Osteoblast (primary cell): Measurements from ENCODE around the gene ELOVL5. TPM values are rescaled to one million over a fixed set of nuclear protein-coding genes. Genes with fewer than 3 reads are reported as not detected.

Source experiments
- DNase-seq: peaks from one replicate; pipeline ENCODE4 v3.0.0; 2011; ENCODE audit warnings: low spot score, mixed read lengths; ENCODE audit not compliant: insufficient read length; ENCODE audit errors: missing footprints
- H2AFZ ChIP-seq: 2 replicates; pipeline ENCODE4 v1.6.0; 2011; ENCODE audit warnings: mild to moderate bottlenecking, low read length
- H3K27ac ChIP-seq: 2 replicates; pipeline ENCODE4 v1.5.1; 2011; ENCODE audit warnings: mild to moderate bottlenecking, low read depth, low read length, moderate library complexity
- H3K27me3 ChIP-seq: 2 replicates; pipeline ENCODE4 v1.6.0; 2012; ENCODE audit warnings: mild to moderate bottlenecking, control low read depth, inconsistent platforms, low read length, moderate library complexity; ENCODE audit not compliant: insufficient read depth
- H3K36me3 ChIP-seq: 2 replicates; pipeline ENCODE4 v1.5.1; 2011; ENCODE audit warnings: mild to moderate bottlenecking, low read length, control low read depth, moderate library complexity; ENCODE audit not compliant: insufficient read depth
- H3K4me1 ChIP-seq: 2 replicates; pipeline ENCODE4 v1.5.1; 2011; ENCODE audit warnings: mild to moderate bottlenecking, low read length, control low read depth, moderate library complexity; ENCODE audit not compliant: insufficient read depth
- H3K4me2 ChIP-seq: 2 replicates; pipeline ENCODE4 v1.6.0; 2011; ENCODE audit warnings: mild to moderate bottlenecking, low read length; ENCODE audit not compliant: insufficient read depth
- H3K4me3 ChIP-seq: fragments of 200-600 bp; sonication (generic); 3 replicates; pipeline ENCODE4 v1.5.1; 2012; ENCODE audit warnings: mild to moderate bottlenecking, low read length, inconsistent platforms; ENCODE audit not compliant: insufficient read depth
- H3K79me2 ChIP-seq: 2 replicates; pipeline ENCODE4 v1.6.0; 2012; ENCODE audit warnings: mild to moderate bottlenecking, low read length, control low read depth, inconsistent platforms; ENCODE audit not compliant: insufficient read depth
- H3K9me3 ChIP-seq: 2 replicates; pipeline ENCODE4 v1.5.1; 2011; ENCODE audit warnings: low read depth, low read length, control low read depth
- H4K20me1 ChIP-seq: 2 replicates; pipeline ENCODE4 v1.6.0; 2012; ENCODE audit warnings: mild to moderate bottlenecking, low read length, control low read depth; ENCODE audit not compliant: insufficient read depth
- total RNA-seq: library from RNA; depleted of rRNA; stranded (reverse); fragments of >200 nt; gene quantifications from 2 replicates; pipeline ENCODE4 v1.2.3, GENCODE V29; 2012
- TF ChIP-seq, protein P1 (sequence below): IDR thresholded peaks from 2 replicates; pipeline ENCODE4 v1.5.1; 2011; ENCODE audit warnings: mild to moderate bottlenecking, low read depth, low read length, moderate library complexity; ENCODE audit errors: extremely low read depth

The ELOVL5 gene
- total RNA-seq, 1 donor = 75.3 TPM

DNA sequence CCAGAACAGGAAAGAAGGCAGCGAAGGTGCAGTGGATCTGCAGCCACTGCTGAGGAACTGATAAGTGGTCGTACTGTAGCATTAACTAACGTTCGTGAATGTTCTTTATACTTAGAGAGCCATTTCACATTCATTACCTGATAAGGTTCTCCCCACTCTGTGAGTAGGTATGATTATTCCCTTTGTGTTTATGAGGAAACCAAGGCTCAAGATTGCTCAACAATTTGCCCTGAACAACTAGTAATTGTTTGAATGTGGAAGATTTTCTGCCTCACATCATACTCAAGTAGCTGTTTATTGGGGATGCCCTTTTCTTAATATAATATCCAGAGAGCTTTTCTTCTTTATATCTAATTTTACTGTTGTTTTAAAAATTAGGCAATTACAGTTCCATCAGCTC, 24.9 kb upstream of the ELOVL5 start:
- Histone ChIP-seq H3K4me1 (no peaks in the 10 kb centered on the region), H3K9me3 (no peaks in the 10 kb centered on the region), H3K4me3 (no peak overlapping the region), H4K20me1 (no peaks in the 10 kb centered on the region), H3K4me2 (no peak overlapping the region), H3K79me2 (no peaks in the 10 kb centered on the region), H3K36me3 (no peaks in the 10 kb centered on the region), H2AFZ (no peak overlapping the region), H3K27me3 (peaks cover 25% of the 10 kb centered on the region), H3K27ac (no peak overlapping the region)
- no peak for DNase-seq
- TF ChIP-seq, protein P1, sequence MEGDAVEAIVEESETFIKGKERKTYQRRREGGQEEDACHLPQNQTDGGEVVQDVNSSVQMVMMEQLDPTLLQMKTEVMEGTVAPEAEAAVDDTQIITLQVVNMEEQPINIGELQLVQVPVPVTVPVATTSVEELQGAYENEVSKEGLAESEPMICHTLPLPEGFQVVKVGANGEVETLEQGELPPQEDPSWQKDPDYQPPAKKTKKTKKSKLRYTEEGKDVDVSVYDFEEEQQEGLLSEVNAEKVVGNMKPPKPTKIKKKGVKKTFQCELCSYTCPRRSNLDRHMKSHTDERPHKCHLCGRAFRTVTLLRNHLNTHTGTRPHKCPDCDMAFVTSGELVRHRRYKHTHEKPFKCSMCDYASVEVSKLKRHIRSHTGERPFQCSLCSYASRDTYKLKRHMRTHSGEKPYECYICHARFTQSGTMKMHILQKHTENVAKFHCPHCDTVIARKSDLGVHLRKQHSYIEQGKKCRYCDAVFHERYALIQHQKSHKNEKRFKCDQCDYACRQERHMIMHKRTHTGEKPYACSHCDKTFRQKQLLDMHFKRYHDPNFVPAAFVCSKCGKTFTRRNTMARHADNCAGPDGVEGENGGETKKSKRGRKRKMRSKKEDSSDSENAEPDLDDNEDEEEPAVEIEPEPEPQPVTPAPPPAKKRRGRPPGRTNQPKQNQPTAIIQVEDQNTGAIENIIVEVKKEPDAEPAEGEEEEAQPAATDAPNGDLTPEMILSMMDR = no peak

DNA sequence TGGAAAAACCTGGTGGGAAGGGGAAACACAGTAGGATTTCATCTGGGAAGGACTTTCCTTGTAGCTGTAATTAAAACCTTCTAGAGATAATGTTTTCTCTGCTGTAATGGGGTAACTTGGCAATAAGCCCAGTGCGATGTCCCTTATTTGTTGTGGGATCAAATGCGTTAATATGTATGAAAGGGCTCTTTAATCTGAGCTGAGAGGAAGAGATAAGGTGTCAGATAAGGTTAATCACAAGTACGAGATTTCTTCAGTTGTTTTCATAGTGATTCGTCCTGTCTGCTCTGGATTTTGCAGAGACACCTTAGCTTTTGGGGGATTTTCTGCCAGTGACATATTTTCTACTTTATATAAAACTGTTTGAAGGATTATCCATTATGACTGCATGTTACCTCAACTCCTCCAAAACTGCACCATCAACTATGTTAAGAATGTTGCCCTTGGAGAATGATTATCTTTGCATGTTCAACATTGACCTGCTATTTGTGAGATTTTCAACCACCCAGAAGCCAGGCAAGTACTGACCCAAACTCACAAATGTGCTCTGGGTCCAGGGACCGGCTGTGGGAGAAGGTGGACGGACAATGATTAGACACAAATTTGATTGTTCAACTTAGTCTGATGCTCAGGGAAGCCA, 21.2 kb upstream of the ELOVL5 start:
- H3K4me1 ChIP-seq = no peaks in the 10 kb centered on the region
- H2AFZ ChIP-seq = no peak overlapping the region
- no peak overlapping the region for H3K4me2 ChIP-seq
- H4K20me1 ChIP-seq = no peaks in the 10 kb centered on the region
- TF ChIP-seq, protein P1 = no peak
- H3K9me3 ChIP-seq = no peaks in the 10 kb centered on the region
- H3K36me3 ChIP-seq = no peaks in the 10 kb centered on the region
- H3K27me3 ChIP-seq = peaks cover 7% of the 10 kb centered on the region
- H3K79me2 ChIP-seq = no peaks in the 10 kb centered on the region
- H3K27ac ChIP-seq = no peak overlapping the region
- no peak for DNase-seq
- no peak overlapping the region for H3K4me3 ChIP-seq

DNA sequence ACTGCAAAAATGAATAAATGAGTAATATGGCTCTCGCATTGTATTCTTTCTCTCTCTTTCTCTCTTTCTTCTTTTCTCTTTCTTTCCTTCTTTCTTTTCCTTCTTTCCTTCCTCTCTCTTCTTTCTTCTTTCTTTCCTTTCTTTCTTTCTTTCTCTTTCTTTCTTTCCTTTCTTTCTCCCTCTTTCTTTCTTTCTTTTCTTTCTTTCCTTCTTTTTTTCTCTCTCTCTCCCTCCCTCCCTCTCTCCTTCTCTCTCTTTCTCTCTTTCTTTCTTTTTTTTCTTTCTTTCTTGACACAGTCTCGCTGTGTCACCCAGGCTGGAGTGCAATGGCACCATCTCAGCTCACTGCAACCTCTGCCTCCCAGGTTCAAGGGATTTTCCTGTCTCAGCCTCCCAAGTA, 20.3 kb upstream of the ELOVL5 start:
- DNase-seq = no peak
- Histone ChIP-seq H3K27ac (no peak overlapping the region), H4K20me1 (no peaks in the 10 kb centered on the region), H2AFZ (no peak overlapping the region), H3K4me3 (no peak overlapping the region), H3K4me2 (no peak overlapping the region), H3K27me3 (peaks cover 3% of the 10 kb centered on the region), H3K4me1 (no peaks in the 10 kb centered on the region), H3K79me2 (no peaks in the 10 kb centered on the region), H3K9me3 (no peaks in the 10 kb centered on the region), H3K36me3 (no peaks in the 10 kb centered on the region)
- TF ChIP-seq, protein P1 = no peak

DNA sequence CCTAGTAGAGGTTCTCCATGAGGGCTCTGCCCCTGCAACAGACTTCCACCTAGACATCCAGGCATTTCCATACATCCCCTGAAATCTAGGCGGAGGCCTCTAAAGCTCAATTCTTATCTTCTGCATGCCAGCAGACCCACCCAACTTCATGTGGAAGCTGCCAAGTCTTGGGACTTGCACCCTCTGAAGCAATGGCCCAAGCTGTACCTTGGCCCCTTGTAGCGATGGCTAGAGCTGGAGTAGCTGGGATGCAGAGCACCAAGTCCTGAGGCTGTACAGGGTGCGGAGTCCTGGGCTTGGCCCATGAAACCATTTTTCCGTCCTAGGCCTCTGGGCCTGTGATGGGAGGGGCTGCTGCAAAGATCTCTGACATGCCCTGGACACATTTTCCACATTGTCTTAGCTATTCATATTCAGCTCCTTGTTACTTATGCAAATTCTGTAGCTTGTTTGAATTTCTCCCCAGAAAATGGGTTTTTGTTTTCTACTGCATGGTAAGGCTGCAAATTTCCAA, 17.4 kb upstream of the ELOVL5 start:
- Histone ChIP-seq H3K4me1 (peaks cover 5% of the 10 kb centered on the region), H3K27me3 (no peaks in the 10 kb centered on the region)

More for the DNA sequence above, 17.4 kb upstream of the ELOVL5 start:
- H3K27ac ChIP-seq = no peak overlapping the region
- H3K9me3 ChIP-seq = no peaks in the 10 kb centered on the region
- H3K4me3 ChIP-seq = no peak overlapping the region
- H3K79me2 ChIP-seq = no peaks in the 10 kb centered on the region
- no peak overlapping the region for H3K4me2 ChIP-seq
- no peaks in the 10 kb centered on the region for H3K36me3 ChIP-seq
- no peaks in the 10 kb centered on the region for H4K20me1 ChIP-seq
- TF ChIP-seq, protein P1 = no peak
- no peak for DNase-seq
- no peak overlapping the region for H2AFZ ChIP-seq
